Right lobe of liver (tissue), 4 donors: Measurements from ENCODE around the gene CTBP1.

Source experiments
- POLR2A ChIP-seq: fragments of 450-650 bp; IDR thresholded peaks from one replicate; pipeline ENCODE4 v1.6.1; 2017; ENCODE audit warnings: antibody characterized with exemption, mild to moderate bottlenecking
- TF ChIP-seq, protein P1 (sequence below), 4 donors: fragments of 200-600 bp in 3 of 4; fragments of 450-650 bp in 1 of 4; IDR thresholded peaks; one replicate each; pipeline versions ENCODE4 v1.5.1 to v1.8.0; 2016 to 2022; ENCODE audit warnings: antibody characterized with exemption in 4 of 4, mild to moderate bottlenecking in 2 of 4
- donor health status: DM: no; HTN: no; CAD: no.
- donor health status: DM: no; HTN: no; CAD: no.
- donor health status: DM: no; HTN: yes; CAD: no.

DNA sequence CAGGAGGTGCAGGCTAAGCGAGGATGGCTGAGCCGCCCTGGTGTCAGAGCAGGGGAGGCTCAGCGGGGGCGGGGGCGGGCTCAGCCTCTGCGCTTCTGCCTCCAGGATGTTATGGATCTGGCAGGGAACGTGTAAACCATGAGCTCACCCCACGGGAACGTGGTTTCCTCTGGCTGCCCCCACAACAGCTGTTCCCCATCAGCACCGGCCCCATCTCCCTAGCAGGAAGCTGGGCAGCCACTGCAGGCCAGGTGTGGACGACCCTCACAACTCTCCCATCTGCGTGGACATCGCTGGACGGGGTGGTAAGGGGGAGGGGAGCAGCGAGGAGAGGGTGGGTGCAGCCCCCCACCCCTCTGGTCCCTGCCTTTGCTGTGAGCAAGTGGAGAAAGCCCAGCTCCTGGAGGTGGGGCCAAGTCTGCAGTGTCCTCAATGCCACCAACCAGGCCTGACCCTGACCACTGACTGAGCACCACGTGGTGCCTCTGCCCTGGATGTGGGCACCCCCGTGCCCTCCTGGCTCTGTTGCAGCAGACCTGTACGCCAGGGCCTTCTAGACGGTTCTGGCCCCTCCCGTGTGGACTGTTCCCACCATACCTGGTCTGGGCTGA is 48.4 kb downstream of the CTBP1 start:
- TF ChIP-seq, protein P1, sequence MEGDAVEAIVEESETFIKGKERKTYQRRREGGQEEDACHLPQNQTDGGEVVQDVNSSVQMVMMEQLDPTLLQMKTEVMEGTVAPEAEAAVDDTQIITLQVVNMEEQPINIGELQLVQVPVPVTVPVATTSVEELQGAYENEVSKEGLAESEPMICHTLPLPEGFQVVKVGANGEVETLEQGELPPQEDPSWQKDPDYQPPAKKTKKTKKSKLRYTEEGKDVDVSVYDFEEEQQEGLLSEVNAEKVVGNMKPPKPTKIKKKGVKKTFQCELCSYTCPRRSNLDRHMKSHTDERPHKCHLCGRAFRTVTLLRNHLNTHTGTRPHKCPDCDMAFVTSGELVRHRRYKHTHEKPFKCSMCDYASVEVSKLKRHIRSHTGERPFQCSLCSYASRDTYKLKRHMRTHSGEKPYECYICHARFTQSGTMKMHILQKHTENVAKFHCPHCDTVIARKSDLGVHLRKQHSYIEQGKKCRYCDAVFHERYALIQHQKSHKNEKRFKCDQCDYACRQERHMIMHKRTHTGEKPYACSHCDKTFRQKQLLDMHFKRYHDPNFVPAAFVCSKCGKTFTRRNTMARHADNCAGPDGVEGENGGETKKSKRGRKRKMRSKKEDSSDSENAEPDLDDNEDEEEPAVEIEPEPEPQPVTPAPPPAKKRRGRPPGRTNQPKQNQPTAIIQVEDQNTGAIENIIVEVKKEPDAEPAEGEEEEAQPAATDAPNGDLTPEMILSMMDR (IDR thresholded peaks at IDR 0.05) = no peak
- TF ChIP-seq POLR2A = no peak
